GM18951 (cell line): ENCODE measurements around the gene CCR9.

Experiments used
- POLR2A ChIP-seq: IDR thresholded peaks from 4 replicates; pipeline ENCODE4 v1.6.1; 2011; ENCODE audit warnings: mild to moderate bottlenecking; ENCODE audit not compliant: insufficient read length, insufficient read depth; ENCODE audit errors: extremely low read depth
- in situ Hi-C: fragments of 300-500 bp; cut with MboI; formaldehyde crosslinking; loops from one replicate; pipeline ENCODE4 v1.12.0; 2022; ENCODE audit warnings: low sequenced_read_pairs, mixed read lengths, inconsistent platforms; ENCODE audit not compliant: unreplicated experiment

Gene CCR9

GRCh38 chr3:45940004-45940780 is 53.8 kb downstream of the CCR9 start:
- in situ Hi-C loops: loop anchor here (5.0 to 25.0 kb wide), 4 partner anchors 127 to 435 kb away; partner anchors contain the start of genes CCR1 and CCR5
- TF ChIP-seq POLR2A: no peak

- in situ Hi-C loops: loop anchor here (5.0 to 25.0 kb wide), 4 partner anchors 126 to 434 kb away; partner anchors contain the start of genes CCR1 and CCR5
- no peak for TF ChIP-seq POLR2A
Measured at GRCh38 chr3:45940781-45941365, 54.5 kb downstream of the CCR9 start.

- in situ Hi-C loops: loop anchor here (5.0 to 25.0 kb wide), 4 partner anchors 125 to 433 kb away; partner anchors contain the start of genes CCR1 and CCR5
- TF ChIP-seq POLR2A: no peak
Measured at GRCh38 chr3:45942051-45942825, 55.9 kb downstream of the CCR9 start.

- TF ChIP-seq POLR2A: no peak
- in situ Hi-C loops: loop anchor here (5.0 to 25.0 kb wide), 4 partner anchors 124 to 431 kb away; partner anchors contain the start of genes CCR1 and CCR5
Measured at GRCh38 chr3:45943207-45943846, 57.0 kb downstream of the CCR9 start, which contains the start of gene CXCR6. Gene CXCR6, plus strand, starts transcription at chr3:45943464. Its CDS starts 3,018 bp downstream, at chr3:45946482.

GRCh38 chr3:45944830-45945620 is 58.7 kb downstream of the CCR9 start:
- no peak for TF ChIP-seq POLR2A
- in situ Hi-C loops: loop anchor here (5.0 to 25.0 kb wide), 5 partner anchors 122 to 433 kb away; partner anchors contain the start of genes CCR1 and CCR5

- no peak for TF ChIP-seq POLR2A
- in situ Hi-C loops: loop anchor here (5.0 to 25.0 kb wide), 4 partner anchors 141 to 434 kb away; partner anchors contain the start of genes CCR1 and CCR5
Measured at GRCh38 chr3:45946307-45946706, 60.0 kb downstream of the CCR9 start.

GRCh38 chr3:45946875-45947274 is 60.5 kb downstream of the CCR9 start:
- TF ChIP-seq POLR2A: no peak
- in situ Hi-C loops: loop anchor here (5.0 to 25.0 kb wide), 4 partner anchors 140 to 435 kb away; partner anchors contain the start of genes CCR1 and CCR5

GRCh38 chr3:45947361-45947760 is 61.0 kb downstream of the CCR9 start:
- in situ Hi-C loops: loop anchor here (5.0 to 25.0 kb wide), 4 partner anchors 140 to 435 kb away; partner anchors contain the start of genes CCR1 and CCR5
- no peak for TF ChIP-seq POLR2A

GRCh38 chr3:45948311-45948781 is 62.0 kb downstream of the CCR9 start:
- TF ChIP-seq POLR2A: no peak
- in situ Hi-C loops: loop anchor here (5.0 to 25.0 kb wide), 4 partner anchors 139 to 436 kb away; partner anchors contain the start of genes CCR1 and CCR5

- TF ChIP-seq POLR2A: no peak
- in situ Hi-C loops: loop anchor here (5.0 to 25.0 kb wide), 4 partner anchors 138 to 437 kb away; partner anchors contain the start of genes CCR1 and CCR5
Measured at GRCh38 chr3:45948881-45949280, 62.5 kb downstream of the CCR9 start.

- no peak for TF ChIP-seq POLR2A
- in situ Hi-C loops: loop anchor here (5.0 to 25.0 kb wide), 4 partner anchors 138 to 437 kb away; partner anchors contain the start of genes CCR1 and CCR5
Measured at GRCh38 chr3:45949432-45949831, 63.1 kb downstream of the CCR9 start.
